CD4-positive, alpha-beta memory T cell (primary cell): ENCODE measurements around the gene AGBL1. TPM values are rescaled to one million over a fixed set of nuclear protein-coding genes. Genes with fewer than 3 reads are reported as not detected.

Experiments
- CTCF ChIA-PET: fragments of 350-600 bp; sonication (Branson Sonifier 250); formaldehyde crosslinking; loops from one replicate; lab custom pipeline; 2021; ENCODE audit warnings: inconsistent platforms; ENCODE audit not compliant: partially characterized antibody; lab: Charles Lee
- POLR2A ChIA-PET: fragments of 350-600 bp; sonication (Branson Sonifier 250); formaldehyde crosslinking; loops from one replicate; lab custom pipeline; 2021; ENCODE audit not compliant: partially characterized antibody; lab: Charles Lee
- DNase-seq, 5 donors: peaks; one replicate each; pipeline versions ENCODE4 v3.0.0 to v3.0.0-alpha.2; 2020 to 2022; ENCODE audit warnings: mixed read lengths in 1 of 5
- H3K27ac ChIP-seq: one replicate; pipeline ENCODE4 v1.7.0; 2013; ENCODE audit warnings: low read depth, low read length
- H3K27me3 ChIP-seq: 2 replicates; pipeline ENCODE4 v1.7.0; 2013; ENCODE audit warnings: mild to moderate bottlenecking, low read length, moderate library complexity; ENCODE audit not compliant: insufficient read depth
- H3K36me3 ChIP-seq: 2 replicates; pipeline ENCODE4 v1.7.0; 2013; ENCODE audit warnings: mild to moderate bottlenecking, low read length, moderate library complexity; ENCODE audit not compliant: insufficient read depth
- H3K4me1 ChIP-seq: 2 replicates; pipeline ENCODE4 v1.7.0; 2013; ENCODE audit warnings: mild to moderate bottlenecking, low read length, moderate library complexity; ENCODE audit not compliant: insufficient read depth
- H3K4me3 ChIP-seq, 2 donors: one replicate each; pipeline ENCODE4 v1.7.0; 2013; ENCODE audit warnings: low read length in 2 of 2, mild to moderate bottlenecking in 1 of 2
- H3K9me3 ChIP-seq, 2 donors: one replicate each; pipeline ENCODE4 v1.7.0; 2013; ENCODE audit warnings: low read length in 2 of 2, control low read depth in 1 of 2; ENCODE audit not compliant: control insufficient read depth in 1 of 2
- H3K27ac Mint-ChIP-seq, 7 donors: one replicate each; pipeline ENCODE4 v1.8.0; 2020 to 2021; ENCODE audit warnings: mixed read lengths in 7 of 7, mild to moderate bottlenecking in 6 of 7, inconsistent platforms in 3 of 7, moderate library complexity in 3 of 7
- H3K27me3 Mint-ChIP-seq, 2 donors: one replicate each; pipeline ENCODE4 v1.8.0; 2020 to 2021; ENCODE audit warnings: mixed read lengths in 2 of 2
- H3K36me3 Mint-ChIP-seq, 2 donors: one replicate each; pipeline ENCODE4 v1.8.0; 2020 to 2021; ENCODE audit warnings: mixed read lengths in 2 of 2, inconsistent platforms in 1 of 2, mild to moderate bottlenecking in 1 of 2
- H3K4me1 Mint-ChIP-seq, 4 donors: one replicate each; pipeline ENCODE4 v1.8.0; 2020 to 2021; ENCODE audit warnings: mixed read lengths in 4 of 4, mild to moderate bottlenecking in 1 of 4
- H3K4me3 Mint-ChIP-seq, 8 donors: one replicate each; pipeline ENCODE4 v1.8.0; 2020 to 2021; ENCODE audit warnings: mixed read lengths in 8 of 8, mild to moderate bottlenecking in 7 of 8, moderate library complexity in 6 of 8, inconsistent platforms in 3 of 8
- H3K9me3 Mint-ChIP-seq, 8 donors: one replicate each; pipeline ENCODE4 v1.8.0; 2020 to 2021; ENCODE audit warnings: mixed read lengths in 8 of 8, mild to moderate bottlenecking in 5 of 8, inconsistent platforms in 3 of 8, moderate library complexity in 1 of 8
- intact Hi-C: fragments of 100-400 bp; cut with micrococcal nuclease; formaldehyde crosslinking; loops from one replicate; pipeline ENCODE4 v1.15.1; 2023
- polyA plus RNA-seq, 2 donors: library from polyadenylated mRNA; unstranded; fragments of 300-500 nt; fragmentation: Illumina TruSeq; gene quantifications; one replicate each; pipeline ENCODE4 v1.2.3, GENCODE V29; 2021
- total RNA-seq, 2 experiments: library from RNA; stranded (reverse); gene quantifications; one replicate each; pipeline ENCODE4 v1.2.3, GENCODE V29; 2021

The AGBL1 gene
- total and polyA plus RNA-seq, 4 experiments from 2014 or later: not detected

DNA sequence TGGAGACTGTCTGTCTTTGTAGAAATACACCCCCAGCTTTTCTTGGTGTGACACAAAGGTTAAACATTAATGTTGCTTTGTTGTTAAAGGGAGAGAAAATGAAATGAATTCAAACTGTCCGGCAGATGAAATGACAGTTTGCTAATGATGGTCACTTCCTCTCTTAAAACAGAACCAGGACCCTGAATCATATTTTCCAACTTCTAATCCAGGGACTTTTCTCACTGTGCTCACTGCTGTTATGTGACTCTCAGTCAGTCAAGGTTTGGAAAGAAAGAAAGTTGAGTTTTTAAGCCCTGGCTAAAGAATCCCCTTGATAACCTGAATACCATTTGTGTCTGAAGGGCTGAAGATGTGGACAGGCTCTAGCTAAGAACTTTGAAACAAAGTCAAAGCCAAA, 215.8 kb downstream of the AGBL1 start:
- H3K27me3 Mint-ChIP-seq: peaks cover 4 to 8% of the 10 kb centered on the region in 2 donors
- no peak overlapping the region for H3K4me3 Mint-ChIP-seq
- DNase-seq: no peak
- peaks cover 0 to 4% (median 0%) of the 10 kb centered on the region in 8 donors for H3K9me3 Mint-ChIP-seq
- Histone ChIP-seq H3K4me1 (no peaks in the 10 kb centered on the region), H3K9me3 (no peaks in the 10 kb centered on the region), H3K27me3 (no peaks in the 10 kb centered on the region), H3K27ac (no peak overlapping the region), H3K36me3 (no peaks in the 10 kb centered on the region), H3K4me3 (no peak overlapping the region)
- H3K4me1 Mint-ChIP-seq: no peaks in the 10 kb centered on the region
- ChIA-PET POLR2A (no interaction called here), CTCF (no interaction called here)
- no peak overlapping the region for H3K27ac Mint-ChIP-seq
- no peaks in the 10 kb centered on the region for H3K36me3 Mint-ChIP-seq
- intact Hi-C loops: no loop called here

DNA sequence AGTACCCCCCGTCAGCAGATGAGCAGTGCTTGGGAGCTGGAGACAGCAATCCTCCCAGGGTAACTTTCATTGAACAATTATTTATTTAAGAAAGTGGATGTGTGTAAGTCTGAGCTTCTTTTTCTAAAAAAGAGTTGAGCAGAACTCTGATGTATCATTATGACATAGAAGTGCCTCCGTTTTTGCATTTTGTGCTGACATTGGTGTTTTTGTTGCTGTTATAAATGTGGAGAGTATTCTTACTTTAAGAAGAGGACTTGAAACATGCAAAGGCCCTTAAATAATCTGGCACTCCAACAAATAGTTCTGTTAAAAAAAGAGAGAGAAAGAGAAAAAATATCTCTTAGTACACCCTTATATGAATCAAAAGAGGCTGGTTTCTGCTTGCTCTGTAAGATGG, 217.1 kb downstream of the AGBL1 start:
- Mint-ChIP-seq H3K27ac (no peak overlapping the region), H3K9me3 (no peaks in the 10 kb centered on the region), H3K27me3 (peaks cover 4 to 6% of the 10 kb centered on the region in 2 donors), H3K4me1 (no peaks in the 10 kb centered on the region), H3K4me3 (no peak overlapping the region), H3K36me3 (no peaks in the 10 kb centered on the region)
- Histone ChIP-seq H3K4me1 (no peaks in the 10 kb centered on the region), H3K27ac (no peak overlapping the region), H3K4me3 (no peak overlapping the region), H3K27me3 (no peaks in the 10 kb centered on the region), H3K9me3 (no peaks in the 10 kb centered on the region), H3K36me3 (no peaks in the 10 kb centered on the region)
- intact Hi-C loops: no loop called here
- ChIA-PET POLR2A (no interaction called here), CTCF (interaction anchor here (1.7 kb wide), 1 partner anchor 18 kb away, joined by 3 read pairs; no protein-coding TSS in a partner anchor)
- DNase-seq: no peak

DNA sequence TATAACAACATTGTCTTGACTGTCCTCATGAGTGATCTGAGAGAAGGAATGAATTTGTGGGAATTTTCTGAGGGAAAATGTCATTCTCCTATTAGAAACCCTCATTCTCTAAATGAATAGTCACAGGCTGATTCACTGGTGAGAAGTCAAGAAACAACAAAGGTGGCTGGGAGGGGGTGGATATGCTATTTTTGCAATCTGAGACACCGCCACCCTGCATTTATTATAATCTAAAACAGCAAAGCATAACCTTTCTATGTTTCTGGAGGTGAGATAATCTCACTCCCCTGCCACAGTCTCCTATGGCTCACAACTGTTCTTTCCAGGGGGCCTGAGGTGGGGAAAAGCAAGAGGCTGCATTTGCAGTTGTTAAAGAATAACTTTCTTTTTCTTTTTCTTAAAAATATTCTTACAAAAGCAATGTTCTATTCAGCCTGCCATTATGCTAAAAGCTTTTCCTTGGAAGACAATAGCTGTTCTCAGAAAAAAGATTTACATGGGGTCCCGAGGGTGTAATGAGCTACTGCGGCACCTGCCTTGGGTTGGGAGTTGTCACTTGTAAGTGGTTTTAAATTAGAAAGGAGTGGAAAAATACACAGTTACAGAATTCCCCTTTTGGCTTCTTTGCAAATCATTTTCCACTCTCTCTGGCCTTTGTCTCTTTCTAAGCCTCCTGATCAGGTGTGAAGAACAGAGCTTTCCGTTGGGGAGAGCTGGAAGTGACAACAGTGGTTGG, 220.9 kb downstream of the AGBL1 start:
- H3K27me3 Mint-ChIP-seq: peaks cover 0 to 4% of the 10 kb centered on the region in 2 donors

DNA sequence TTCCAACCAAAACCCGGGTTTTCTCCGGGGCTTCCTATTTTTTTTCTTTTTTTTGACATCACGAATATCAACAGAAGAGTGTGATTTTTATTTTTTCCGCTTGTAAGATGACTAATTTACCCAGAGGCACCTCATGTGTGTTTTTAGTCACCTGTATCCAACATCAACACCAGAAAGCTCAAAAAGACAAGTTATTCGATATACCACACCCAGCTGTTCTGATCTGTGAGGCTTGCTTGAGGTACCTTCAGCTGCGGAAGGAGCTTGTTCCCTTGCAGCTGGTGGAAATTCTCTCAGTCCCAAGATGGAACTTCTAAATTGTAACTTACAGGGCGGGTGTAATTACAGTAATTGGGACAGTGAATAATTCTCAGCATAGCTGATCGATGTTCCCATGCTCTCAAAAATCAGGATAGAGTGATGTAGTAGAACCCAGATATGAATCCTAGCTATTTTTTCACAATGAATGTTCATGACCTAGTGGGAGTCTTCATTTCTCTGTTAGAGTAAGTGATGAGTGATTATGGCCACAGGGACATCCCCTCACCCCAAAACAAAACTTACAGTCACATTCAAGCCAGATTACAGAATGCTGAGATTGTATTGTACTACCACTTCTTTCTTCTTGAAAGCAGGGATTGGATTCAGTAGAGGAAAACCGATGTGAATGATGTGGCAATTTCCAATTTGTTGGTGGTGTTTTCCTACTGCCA, 232.1 kb downstream of the AGBL1 start:
- H3K4me1 Mint-ChIP-seq: peaks cover 0 to 7% (median 3%) of the 10 kb centered on the region in 4 donors
- no peaks in the 10 kb centered on the region for H3K36me3 Mint-ChIP-seq
- H3K27me3 Mint-ChIP-seq: peaks cover 10 to 19% of the 10 kb centered on the region in 2 donors
- H3K4me3 Mint-ChIP-seq: no peak overlapping the region
- Histone ChIP-seq H3K27ac (no peak overlapping the region), H3K27me3 (no peaks in the 10 kb centered on the region), H3K36me3 (no peaks in the 10 kb centered on the region), H3K9me3 (no peaks in the 10 kb centered on the region), H3K4me3 (no peak overlapping the region), H3K4me1 (peaks cover 5% of the 10 kb centered on the region)
- peaks cover 0 to 2% (median 0%) of the 10 kb centered on the region in 8 donors for H3K9me3 Mint-ChIP-seq
- DNase-seq: no peak
- POLR2A ChIA-PET: no interaction called here
- H3K27ac Mint-ChIP-seq: no peak overlapping the region
- intact Hi-C loops: no loop called here
- CTCF ChIA-PET: no interaction called here

More for the DNA sequence above, 220.9 kb downstream of the AGBL1 start:
- Histone ChIP-seq H3K27me3 (no peaks in the 10 kb centered on the region), H3K9me3 (no peaks in the 10 kb centered on the region), H3K36me3 (no peaks in the 10 kb centered on the region), H3K4me3 (no peak overlapping the region), H3K4me1 (no peaks in the 10 kb centered on the region), H3K27ac (no peak overlapping the region)
- ChIA-PET CTCF (interaction anchor here (0.7 kb wide), 1 partner anchor 441 kb away, joined by 3 read pairs; no protein-coding TSS in a partner anchor), POLR2A (no interaction called here)
- intact Hi-C loops: no loop called here
- no peak for DNase-seq
- Mint-ChIP-seq H3K4me1 (no peaks in the 10 kb centered on the region), H3K27ac (no peak overlapping the region), H3K9me3 (no peaks in the 10 kb centered on the region), H3K36me3 (no peaks in the 10 kb centered on the region), H3K4me3 (no peak overlapping the region)

DNA sequence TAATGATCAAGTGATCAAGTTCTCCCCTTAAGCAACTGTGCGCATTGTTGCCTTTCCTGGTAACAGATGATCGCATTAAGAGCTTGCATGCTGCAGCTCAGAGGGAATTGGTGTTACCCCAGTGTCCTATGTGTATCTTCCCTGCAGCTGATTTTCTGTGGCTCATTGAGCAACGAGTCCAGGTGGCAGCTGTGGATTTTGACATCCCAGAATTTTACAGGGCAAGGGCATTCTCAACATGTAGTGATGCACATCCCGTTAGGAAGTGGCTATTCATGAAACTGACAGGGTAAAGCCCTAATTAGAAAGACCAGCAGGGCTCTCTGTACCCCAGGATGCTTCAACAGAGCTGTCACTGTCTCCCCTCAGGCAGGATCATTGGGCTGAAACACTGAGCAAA, 232.8 kb downstream of the AGBL1 start:
- H3K36me3 ChIP-seq: no peaks in the 10 kb centered on the region
- no peaks in the 10 kb centered on the region for H3K27me3 ChIP-seq
- CTCF ChIA-PET: no interaction called here
- intact Hi-C loops: no loop called here
- POLR2A ChIA-PET: no interaction called here
- no peak overlapping the region for H3K27ac ChIP-seq
- H3K36me3 Mint-ChIP-seq: no peaks in the 10 kb centered on the region
- H3K4me3 Mint-ChIP-seq: no peak overlapping the region
- DNase-seq: no peak
- no peak overlapping the region for H3K4me3 ChIP-seq
- no peak overlapping the region for H3K27ac Mint-ChIP-seq
- H3K4me1 Mint-ChIP-seq: peaks cover 0 to 10% (median 5%) of the 10 kb centered on the region in 4 donors
- peaks cover 12 to 19% of the 10 kb centered on the region in 2 donors for H3K27me3 Mint-ChIP-seq
- no peaks in the 10 kb centered on the region for H3K9me3 ChIP-seq
- peaks cover 5% of the 10 kb centered on the region for H3K4me1 ChIP-seq
- peaks cover 0 to 2% (median 0%) of the 10 kb centered on the region in 8 donors for H3K9me3 Mint-ChIP-seq

DNA sequence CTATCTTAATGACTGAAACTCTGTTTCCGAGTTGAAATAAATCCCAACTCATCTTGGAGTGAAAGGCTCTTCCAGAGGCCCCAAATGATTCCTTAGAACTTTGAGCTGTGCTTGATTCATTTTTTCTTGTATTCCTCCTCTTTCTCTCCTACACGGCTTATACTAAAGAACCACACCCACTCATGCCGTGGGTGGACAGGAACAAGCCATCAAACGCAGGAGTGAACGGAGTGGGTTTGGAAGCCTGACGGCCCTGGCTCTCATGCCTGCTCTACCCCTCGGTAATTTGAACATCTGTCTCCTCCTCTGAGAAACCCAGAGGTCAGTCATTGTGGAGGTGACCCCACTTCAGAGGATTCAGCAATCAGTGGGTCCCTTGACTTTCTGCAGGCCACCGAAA, 236.5 kb downstream of the AGBL1 start:
- H3K36me3 ChIP-seq: no peaks in the 10 kb centered on the region
- H3K27me3 ChIP-seq: no peaks in the 10 kb centered on the region
- DNase-seq: no peak
- POLR2A ChIA-PET: no interaction called here
- CTCF ChIA-PET: interaction anchor here (0.7 kb wide), 1 partner anchor 90 kb away, joined by 3 read pairs; no protein-coding TSS in a partner anchor
- Mint-ChIP-seq H3K4me3 (no peak overlapping the region), H3K27me3 (peaks cover 13 to 19% of the 10 kb centered on the region in 2 donors), H3K9me3 (peaks cover 0 to 5% (median 0%) of the 10 kb centered on the region in 8 donors), H3K4me1 (peaks cover 0 to 10% (median 5%) of the 10 kb centered on the region in 4 donors), H3K27ac (no peak overlapping the region), H3K36me3 (no peaks in the 10 kb centered on the region)
- H3K4me3 ChIP-seq: no peak overlapping the region
- peaks cover 5% of the 10 kb centered on the region for H3K4me1 ChIP-seq
- H3K27ac ChIP-seq: no peak overlapping the region
- intact Hi-C loops: no loop called here
- H3K9me3 ChIP-seq: no peaks in the 10 kb centered on the region

DNA sequence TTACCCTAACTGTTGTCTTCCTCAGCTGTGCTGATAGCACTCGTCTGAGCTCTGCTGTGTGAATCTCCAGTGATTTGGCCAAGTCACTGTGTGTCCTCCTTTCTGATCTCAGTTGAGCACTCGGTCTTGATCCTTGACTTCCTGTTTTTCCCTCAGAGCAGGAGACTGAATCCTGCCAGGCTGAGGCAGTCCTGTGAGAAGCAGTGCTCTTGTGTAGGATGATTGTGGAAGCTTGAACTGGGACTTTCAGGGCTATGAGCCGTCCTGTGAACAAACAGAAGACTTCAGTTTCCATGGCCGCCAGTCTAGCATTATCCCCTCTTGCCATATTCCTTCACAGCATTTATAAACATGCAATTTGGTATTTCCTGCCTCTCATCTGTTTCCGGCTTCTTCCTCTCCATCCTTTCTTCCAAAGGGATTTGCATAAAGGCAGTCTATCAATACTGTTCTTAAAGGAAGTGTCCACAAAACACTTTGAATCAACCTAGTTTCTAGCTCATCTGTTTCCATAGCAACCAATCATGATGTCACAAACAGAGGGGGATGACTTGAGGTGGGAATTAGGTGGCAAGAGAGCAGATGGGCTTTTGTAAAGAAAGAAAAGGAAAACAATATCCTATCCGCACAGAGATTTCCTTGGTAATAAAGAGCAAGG, 237.2 kb downstream of the AGBL1 start:
- H3K36me3 ChIP-seq: no peaks in the 10 kb centered on the region
- no peaks in the 10 kb centered on the region for H3K9me3 ChIP-seq
- no peaks in the 10 kb centered on the region for H3K27me3 ChIP-seq
- Mint-ChIP-seq H3K4me1 (peaks cover 0 to 10% (median 5%) of the 10 kb centered on the region in 4 donors), H3K4me3 (no peak overlapping the region), H3K36me3 (no peaks in the 10 kb centered on the region), H3K27me3 (peaks cover 12 to 17% of the 10 kb centered on the region in 2 donors), H3K9me3 (peaks cover 0 to 5% (median 0%) of the 10 kb centered on the region in 8 donors), H3K27ac (no peak overlapping the region)
- no peak overlapping the region for H3K4me3 ChIP-seq
- peaks cover 5% of the 10 kb centered on the region for H3K4me1 ChIP-seq
- CTCF ChIA-PET: no interaction called here
- POLR2A ChIA-PET: no interaction called here
- intact Hi-C loops: no loop called here
- H3K27ac ChIP-seq: no peak overlapping the region
- no peak for DNase-seq
